ENCODE results near the gene TCIRG1.

Gene TCIRG1

DNA sequence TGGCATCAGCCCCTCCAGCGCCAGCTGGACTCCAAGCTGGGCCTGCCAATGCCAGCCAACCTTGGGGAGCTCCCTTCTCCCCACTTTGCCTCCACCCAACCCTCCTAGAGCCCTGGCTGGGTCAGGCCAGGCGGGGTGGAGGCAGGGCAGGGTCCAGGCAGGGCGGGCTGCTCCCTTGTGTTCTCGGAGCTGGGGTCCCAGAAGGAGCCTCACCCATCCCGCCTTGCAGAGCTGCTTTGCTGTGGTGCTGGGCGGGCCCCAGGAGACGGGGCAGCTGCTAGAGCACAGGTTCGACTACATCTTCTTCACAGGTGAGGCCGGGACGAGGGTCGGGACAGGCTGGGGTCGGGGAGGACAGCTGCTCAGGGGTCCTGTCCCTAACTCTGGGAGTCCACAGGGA lies 19.3 kb upstream of the TCIRG1 start:
- DNase-seq (no peak), ATAC-seq (replicated peaks) (no peak)
- Mint-ChIP-seq H3K36me3 (no peaks in the 10 kb centered on the region), H3K4me1 (no peaks in the 10 kb centered on the region), H3K9me3 (no peaks in the 10 kb centered on the region), H3K27ac (no peak overlapping the region), H3K27me3 (no peaks in the 10 kb centered on the region), H3K4me3 (no peak overlapping the region)

GRCh38 chr11:68020575-68020974 lies 18.2 kb upstream of the TCIRG1 start:
- no peaks in the 10 kb centered on the region for H3K9me3 Mint-ChIP-seq
- no peak for DNase-seq
- no peak overlapping the region for H3K4me3 Mint-ChIP-seq
- H3K4me1 Mint-ChIP-seq = peaks cover 6 to 7% of the 10 kb centered on the region in 2 donors
- H3K27ac Mint-ChIP-seq = no peak overlapping the region
- ATAC-seq (replicated peaks) = no peak
- H3K27me3 Mint-ChIP-seq = no peaks in the 10 kb centered on the region
- H3K36me3 Mint-ChIP-seq = peaks cover 4 to 9% of the 10 kb centered on the region in 2 donors

DNA sequence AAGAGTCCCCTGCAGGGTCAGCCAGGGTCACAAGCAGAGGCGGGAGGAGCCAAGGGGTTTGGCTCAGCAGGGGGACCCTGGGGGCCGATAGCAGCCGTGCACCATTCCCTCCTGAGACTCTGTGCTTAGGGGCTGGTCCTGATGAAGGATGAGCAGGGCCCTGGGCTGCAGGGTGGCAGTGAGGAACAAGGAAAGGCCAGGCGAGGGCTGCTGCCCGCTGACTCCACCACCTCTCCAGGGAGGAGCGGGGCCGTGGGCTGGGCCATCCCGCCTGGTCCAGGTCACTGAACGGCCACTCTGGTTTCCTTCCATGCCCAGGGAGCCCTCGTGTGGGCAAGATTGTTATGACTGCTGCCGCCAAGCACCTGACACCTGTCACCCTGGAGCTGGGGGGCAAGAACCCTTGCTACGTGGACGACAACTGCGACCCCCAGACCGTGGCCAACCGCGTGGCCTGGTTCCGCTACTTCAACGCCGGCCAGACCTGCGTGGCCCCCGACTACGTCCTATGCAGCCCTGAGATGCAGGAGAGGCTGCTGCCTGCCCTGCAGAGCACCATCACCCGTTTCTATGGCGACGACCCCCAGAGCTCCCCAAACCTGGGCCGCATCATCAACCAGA lies 17.5 kb upstream of the TCIRG1 start:
- ATAC-seq (replicated peaks) (no peak), DNase-seq (no peak)
- Mint-ChIP-seq H3K36me3 (peaks cover 5 to 15% of the 10 kb centered on the region in 2 donors), H3K27ac (no peak overlapping the region), H3K27me3 (no peaks in the 10 kb centered on the region), H3K4me3 (no peak overlapping the region), H3K9me3 (no peaks in the 10 kb centered on the region), H3K4me1 (peaks cover 7 to 12% of the 10 kb centered on the region in 2 donors)

DNA sequence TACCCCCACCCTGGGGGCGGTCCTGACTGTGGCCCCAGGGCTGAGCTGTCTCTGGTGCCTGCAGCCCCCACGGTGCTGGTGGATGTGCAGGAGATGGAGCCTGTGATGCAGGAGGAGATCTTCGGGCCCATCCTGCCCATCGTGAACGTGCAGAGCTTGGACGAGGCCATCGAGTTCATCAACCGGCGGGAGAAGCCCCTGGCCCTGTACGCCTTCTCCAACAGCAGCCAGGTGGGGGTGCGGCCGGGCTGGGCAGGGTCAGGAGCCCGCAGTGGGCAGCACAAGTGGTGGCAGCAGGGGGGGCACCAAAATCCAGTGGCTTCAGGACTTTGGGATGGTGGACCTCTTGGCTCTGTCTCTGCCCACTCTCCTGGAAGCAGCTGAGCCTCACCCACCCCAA lies 16.3 kb upstream of the TCIRG1 start:
- Mint-ChIP-seq H3K36me3 (peaks cover 5 to 15% of the 10 kb centered on the region in 2 donors), H3K9me3 (no peaks in the 10 kb centered on the region), H3K27me3 (no peaks in the 10 kb centered on the region), H3K4me1 (peaks cover 7 to 12% of the 10 kb centered on the region in 2 donors), H3K4me3 (no peak overlapping the region), H3K27ac (no peak overlapping the region)
- DNase-seq (no peak), ATAC-seq (replicated peaks) (no peak)

DNA sequence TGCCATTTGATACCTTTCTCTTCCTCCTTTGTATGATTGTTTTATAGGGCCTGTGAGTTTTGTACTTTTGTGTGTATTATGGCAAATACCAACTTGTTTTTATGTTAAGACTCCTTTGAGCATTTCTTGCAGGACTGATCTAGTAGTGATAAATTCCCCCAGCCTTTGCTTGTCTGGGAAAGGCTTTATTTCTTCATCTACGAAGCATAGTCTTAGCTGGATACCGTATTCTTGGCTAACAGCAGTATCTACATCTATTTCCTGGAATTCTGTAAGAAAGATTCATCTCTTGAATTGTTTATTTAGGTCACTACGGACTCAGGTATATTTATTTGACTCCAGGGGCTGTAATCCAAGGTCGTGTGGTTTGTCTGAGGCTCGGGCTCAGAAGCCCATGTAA lies 14.3 kb upstream of the TCIRG1 start:
- DNase-seq (no peak), ATAC-seq (replicated peaks) (no peak)
- Mint-ChIP-seq H3K36me3 (peaks cover 8 to 18% of the 10 kb centered on the region in 2 donors), H3K9me3 (no peaks in the 10 kb centered on the region), H3K27me3 (no peaks in the 10 kb centered on the region), H3K4me3 (no peak overlapping the region), H3K4me1 (peaks cover 14 to 21% of the 10 kb centered on the region in 2 donors), H3K27ac (no peak overlapping the region)

GRCh38 chr11:68025047-68025446 lies 13.8 kb upstream of the TCIRG1 start:
- DNase-seq (no peak), ATAC-seq (replicated peaks) (peak; percentile 51 to 65)
- Mint-ChIP-seq H3K4me1 (peaks cover 16 to 27% of the 10 kb centered on the region in 2 donors), H3K27ac (no peak overlapping the region), H3K27me3 (no peaks in the 10 kb centered on the region), H3K4me3 (no peak overlapping the region), H3K9me3 (no peaks in the 10 kb centered on the region), H3K36me3 (peaks cover 8 to 18% of the 10 kb centered on the region in 2 donors)

DNA sequence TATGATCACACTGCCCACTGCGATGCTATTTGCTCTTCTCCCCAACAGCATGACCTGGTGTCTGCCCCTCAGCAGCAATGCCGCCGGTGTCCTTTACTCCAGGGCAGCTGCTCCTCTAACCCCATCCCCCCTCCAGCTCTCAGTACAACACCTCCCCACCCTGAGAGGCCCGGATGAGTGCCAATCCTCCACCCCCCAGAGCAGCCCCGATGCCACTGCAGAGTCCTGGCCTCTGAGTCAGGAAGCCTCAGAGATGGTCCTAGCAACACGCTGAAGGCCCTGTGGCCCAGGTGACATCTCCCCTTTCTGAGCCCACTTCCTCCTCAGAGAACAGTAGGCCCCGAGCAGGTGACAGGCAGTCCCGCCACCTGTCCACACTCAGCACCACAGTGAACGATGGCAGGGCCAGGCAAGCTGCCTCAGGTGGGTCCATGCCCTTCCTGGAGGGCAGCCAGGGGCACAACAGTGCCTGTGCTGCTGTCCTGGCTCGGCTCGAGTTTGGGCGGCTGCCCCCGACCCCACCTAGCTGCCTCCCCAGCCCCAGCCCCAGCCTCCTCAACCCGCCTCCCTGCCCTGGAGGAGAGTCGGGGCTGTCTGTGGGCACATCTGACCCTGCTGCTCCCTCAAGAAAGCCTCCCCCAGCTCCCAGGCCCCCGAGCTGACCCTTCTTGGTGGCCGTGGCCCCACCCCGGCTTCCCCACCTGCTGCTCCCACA lies 12.3 kb upstream of the TCIRG1 start:
- Mint-ChIP-seq H3K4me1 (peaks cover 20 to 39% of the 10 kb centered on the region in 2 donors), H3K36me3 (peaks cover 9 to 20% of the 10 kb centered on the region in 2 donors), H3K4me3 (no peak overlapping the region), H3K27me3 (no peaks in the 10 kb centered on the region), H3K27ac (no peak overlapping the region), H3K9me3 (no peaks in the 10 kb centered on the region)
- ATAC-seq (replicated peaks) = no peak
- no peak for DNase-seq

DNA sequence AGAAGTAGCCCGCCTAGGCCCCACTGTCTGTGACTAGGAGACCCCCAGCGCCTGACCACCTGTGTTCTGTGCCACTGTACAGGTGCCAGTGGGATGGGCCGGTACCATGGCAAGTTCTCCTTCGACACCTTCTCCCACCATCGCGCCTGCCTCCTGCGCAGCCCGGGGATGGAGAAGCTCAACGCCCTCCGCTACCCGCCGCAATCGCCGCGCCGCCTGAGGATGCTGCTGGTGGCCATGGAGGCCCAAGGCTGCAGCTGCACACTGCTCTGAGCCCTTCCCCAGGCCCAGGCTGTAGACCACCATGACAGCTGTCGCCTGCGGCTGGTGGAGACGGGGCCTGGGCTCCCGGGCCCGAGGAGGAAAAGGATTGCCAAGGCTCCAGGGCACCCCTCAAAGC lies 11.2 kb upstream of the TCIRG1 start:
- H3K9me3 Mint-ChIP-seq = no peaks in the 10 kb centered on the region

GRCh38 chr11:68028802-68029545 lies 9.9 kb upstream of the TCIRG1 start:
- ATAC-seq (replicated peaks) (no peak), DNase-seq (no peak)
- H3K27me3 Mint-ChIP-seq = no peaks in the 10 kb centered on the region
- peak overlapping the region; percentile 22 for H3K27ac Mint-ChIP-seq
- H3K4me1 Mint-ChIP-seq = peaks cover 23 to 44% of the 10 kb centered on the region in 2 donors
- peak overlapping the region; percentile 88 to 95 for H3K4me3 Mint-ChIP-seq
- H3K36me3 Mint-ChIP-seq = peaks cover 16 to 27% of the 10 kb centered on the region in 2 donors
- no peaks in the 10 kb centered on the region for H3K9me3 Mint-ChIP-seq

More for the DNA sequence above, 11.2 kb upstream of the TCIRG1 start:
- DNase-seq (no peak), ATAC-seq (replicated peaks) (no peak)
- Mint-ChIP-seq H3K27ac (no peak overlapping the region), H3K27me3 (no peaks in the 10 kb centered on the region), H3K4me1 (peaks cover 23 to 44% of the 10 kb centered on the region in 2 donors), H3K36me3 (peaks cover 10 to 22% of the 10 kb centered on the region in 2 donors), H3K4me3 (no peak overlapping the region)

GRCh38 chr11:68030318-68031143 lies 8.3 kb upstream of the TCIRG1 start, which contains the start of gene NDUFS8:
Gene NDUFS8 (plus strand): TSS chr11:68030681. CDS start chr11:68032152, 1,471 bp downstream.
- Mint-ChIP-seq H3K36me3 (peaks cover 14 to 19% of the 10 kb centered on the region in 2 donors), H3K27me3 (no peaks in the 10 kb centered on the region), H3K4me1 (peaks cover 17 to 37% of the 10 kb centered on the region in 2 donors), H3K27ac (peak within 1 kb of the TSS; percentile 99), H3K4me3 (peak within 1 kb of the TSS; percentile 88 to 95), H3K9me3 (no peaks in the 10 kb centered on the region)
- peak; percentile 96 for DNase-seq
- ATAC-seq (replicated peaks) = peak; percentile 96 to 97

GRCh38 chr11:68031144-68031464 lies 7.7 kb upstream of the TCIRG1 start:
- Mint-ChIP-seq H3K9me3 (no peaks in the 10 kb centered on the region), H3K27me3 (no peaks in the 10 kb centered on the region), H3K4me1 (peaks cover 16 to 31% of the 10 kb centered on the region in 2 donors), H3K4me3 (peak overlapping the region; percentile 88 to 95), H3K27ac (peak overlapping the region; percentile 99), H3K36me3 (peaks cover 13 to 14% of the 10 kb centered on the region in 2 donors)
- ATAC-seq (replicated peaks) = peak; percentile 1
- DNase-seq = no peak

DNA sequence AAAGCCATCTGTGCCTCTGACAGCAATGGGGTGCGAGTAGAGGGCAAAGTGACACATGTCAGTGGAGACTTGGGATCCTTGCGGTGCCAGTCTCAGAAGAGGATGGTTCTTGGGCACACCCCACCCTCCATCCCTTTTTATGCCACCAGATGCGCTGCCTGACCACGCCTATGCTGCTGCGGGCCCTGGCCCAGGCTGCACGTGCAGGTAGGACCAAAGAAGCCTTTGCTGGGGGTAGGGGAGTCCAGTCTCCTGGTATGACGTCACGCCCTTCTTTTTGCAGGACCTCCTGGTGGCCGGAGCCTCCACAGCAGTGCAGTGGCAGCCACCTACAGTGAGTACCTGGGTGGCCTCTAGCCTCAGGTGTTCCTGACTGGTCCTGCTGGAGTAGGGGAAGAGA lies 6.8 kb upstream of the TCIRG1 start:
- no peaks in the 10 kb centered on the region for H3K27me3 Mint-ChIP-seq
- no peaks in the 10 kb centered on the region for H3K9me3 Mint-ChIP-seq
- H3K4me3 Mint-ChIP-seq = peak overlapping the region; percentile 88 to 95
- no peak for DNase-seq
- peaks cover 17 to 19% of the 10 kb centered on the region in 2 donors for H3K36me3 Mint-ChIP-seq
- H3K27ac Mint-ChIP-seq = no peak overlapping the region
- ATAC-seq (replicated peaks) = no peak
- H3K4me1 Mint-ChIP-seq = peaks cover 19 to 38% of the 10 kb centered on the region in 2 donors

DNA sequence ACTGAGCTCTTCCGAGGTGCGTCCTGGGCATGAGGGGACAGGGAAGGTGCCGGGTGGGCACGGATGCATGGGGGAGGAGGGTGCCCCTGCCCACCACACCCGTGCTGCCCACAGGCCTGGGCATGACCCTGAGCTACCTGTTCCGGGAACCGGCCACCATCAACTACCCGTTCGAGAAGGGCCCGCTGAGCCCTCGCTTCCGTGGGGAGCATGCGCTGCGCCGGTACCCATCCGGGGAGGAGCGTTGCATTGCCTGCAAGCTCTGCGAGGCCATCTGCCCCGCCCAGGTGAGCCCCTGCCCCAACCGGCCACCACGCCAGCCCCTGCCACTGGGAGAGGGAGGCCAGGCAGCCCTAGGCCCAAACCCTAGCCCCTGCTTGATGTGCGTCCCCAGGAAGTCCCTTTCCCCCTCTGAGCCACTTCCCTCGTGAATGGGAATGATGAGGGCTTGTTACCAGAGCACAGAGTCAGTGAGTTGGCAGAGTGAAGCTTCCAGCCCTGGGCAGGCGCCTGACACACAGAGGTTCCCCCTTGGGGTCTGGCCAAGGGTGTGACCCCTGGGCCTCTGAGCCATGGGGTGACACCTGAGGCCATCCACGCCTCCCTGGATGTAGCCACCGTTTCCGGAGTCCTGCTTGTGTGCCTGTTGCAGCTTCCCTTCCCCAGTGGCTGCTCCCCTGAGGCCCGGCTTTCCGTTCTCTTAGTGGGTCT lies 5.7 kb upstream of the TCIRG1 start:
- no peak for DNase-seq
- H3K36me3 Mint-ChIP-seq = peaks cover 18% of the 10 kb centered on the region in 2 donors
- ATAC-seq (replicated peaks) = no peak
- H3K27me3 Mint-ChIP-seq = no peaks in the 10 kb centered on the region
- no peak overlapping the region for H3K27ac Mint-ChIP-seq
- peaks cover 22 to 45% of the 10 kb centered on the region in 2 donors for H3K4me1 Mint-ChIP-seq
- H3K4me3 Mint-ChIP-seq = no peak overlapping the region
- H3K9me3 Mint-ChIP-seq = no peaks in the 10 kb centered on the region

All from stimulated activated naive B cell treated with anti-CD40 and anti-IgM and Interleukin-4, amounts not matched to agents 10 μg/mL and 1 μg/mL and 100 μg/mL, for 72 hours (primary cell).